Measurements from ENCODE around the gene CD82.

Gene CD82

DNA sequence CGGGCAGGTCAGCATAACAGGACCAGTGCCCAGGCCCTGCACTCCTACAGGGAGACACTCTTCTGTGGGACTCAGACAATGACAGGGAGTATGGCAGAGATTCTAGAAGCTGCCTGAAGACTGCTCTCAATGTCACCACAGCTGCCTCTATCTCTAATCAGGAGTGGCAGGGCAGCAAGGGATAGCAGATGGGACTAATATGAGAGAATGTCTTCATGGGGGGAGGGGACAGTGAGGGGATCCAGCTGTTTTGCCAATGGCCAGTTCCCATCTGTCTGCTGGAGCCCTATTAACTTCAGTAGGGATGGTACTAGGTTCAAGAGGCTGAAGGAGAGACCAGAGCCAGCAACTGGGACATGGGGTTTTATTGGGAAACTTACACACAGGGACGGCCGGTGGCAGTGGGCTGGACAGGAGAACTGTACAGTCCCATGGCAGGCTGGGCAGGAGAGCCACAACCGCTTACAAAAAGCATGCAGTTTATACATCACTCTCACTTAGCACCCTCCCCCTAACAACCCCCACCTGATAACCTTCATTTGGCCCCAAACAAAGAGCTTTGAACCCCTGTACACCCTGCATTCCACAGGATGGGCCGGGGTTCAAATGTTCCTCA is 2.5 kb upstream of the CD82 start:
- DNase-seq (ENCODE audit: low read depth, low spot score) = no peak
- TF ChIP-seq, protein P1, sequence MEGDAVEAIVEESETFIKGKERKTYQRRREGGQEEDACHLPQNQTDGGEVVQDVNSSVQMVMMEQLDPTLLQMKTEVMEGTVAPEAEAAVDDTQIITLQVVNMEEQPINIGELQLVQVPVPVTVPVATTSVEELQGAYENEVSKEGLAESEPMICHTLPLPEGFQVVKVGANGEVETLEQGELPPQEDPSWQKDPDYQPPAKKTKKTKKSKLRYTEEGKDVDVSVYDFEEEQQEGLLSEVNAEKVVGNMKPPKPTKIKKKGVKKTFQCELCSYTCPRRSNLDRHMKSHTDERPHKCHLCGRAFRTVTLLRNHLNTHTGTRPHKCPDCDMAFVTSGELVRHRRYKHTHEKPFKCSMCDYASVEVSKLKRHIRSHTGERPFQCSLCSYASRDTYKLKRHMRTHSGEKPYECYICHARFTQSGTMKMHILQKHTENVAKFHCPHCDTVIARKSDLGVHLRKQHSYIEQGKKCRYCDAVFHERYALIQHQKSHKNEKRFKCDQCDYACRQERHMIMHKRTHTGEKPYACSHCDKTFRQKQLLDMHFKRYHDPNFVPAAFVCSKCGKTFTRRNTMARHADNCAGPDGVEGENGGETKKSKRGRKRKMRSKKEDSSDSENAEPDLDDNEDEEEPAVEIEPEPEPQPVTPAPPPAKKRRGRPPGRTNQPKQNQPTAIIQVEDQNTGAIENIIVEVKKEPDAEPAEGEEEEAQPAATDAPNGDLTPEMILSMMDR (IDR thresholded peaks at IDR 0.05; ENCODE audit: insufficient read depth, low read length, missing control alignments) = no peak
- ChIA-PET POLR2A (interaction anchor here (1.6 kb wide), 1 partner anchor 11 kb away, joined by 9 read pairs; no protein-coding TSS in a partner anchor), CTCF (interaction anchor here (0.8 to 19.3 kb wide), 10 partner anchors 8 to 542 kb away, joined by 3 to 995 read pairs (median 4); partner anchors contain the start of gene EXT2)
- no peak overlapping the region for H3K4me3 ChIP-seq (ENCODE audit: low read depth, low read length)

DNA sequence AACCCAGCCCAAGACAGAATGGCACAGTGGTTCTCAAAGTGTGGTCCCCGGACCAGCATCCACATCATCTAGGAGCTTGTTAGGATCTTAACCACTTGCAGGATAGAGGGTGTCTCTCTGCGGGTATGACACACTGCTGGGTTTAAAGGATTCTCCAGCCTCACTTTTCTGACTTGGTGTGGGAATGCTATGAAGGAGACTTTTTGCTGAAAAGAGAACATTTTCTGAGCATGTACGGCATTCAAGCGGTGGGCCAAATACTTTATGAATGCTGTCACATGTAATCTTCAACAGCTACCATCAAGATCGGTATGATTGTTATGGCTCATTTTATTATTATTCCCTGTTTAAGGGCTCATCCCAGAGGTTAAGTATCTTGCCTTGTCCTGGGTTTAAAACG is 1.8 kb upstream of the CD82 start:
- DNase-seq (ENCODE audit: low read depth, low spot score) = peak; percentile 69
- CTCF ChIA-PET = interaction anchor here (0.8 to 19.3 kb wide), 12 partner anchors 9 to 542 kb away, joined by 3 to 995 read pairs (median 4); partner anchors contain the start of gene EXT2
- POLR2A ChIA-PET = interaction anchor here (0.8 to 1.6 kb wide), 3 partner anchors 11 to 50 kb away, joined by 3 to 9 read pairs (median 5); no protein-coding TSS in a partner anchor
- TF ChIP-seq, protein P1 (IDR thresholded peaks at IDR 0.05; ENCODE audit: insufficient read depth, low read length, missing control alignments) = no peak
- no peak overlapping the region for H3K4me3 ChIP-seq (ENCODE audit: low read depth, low read length)

DNA sequence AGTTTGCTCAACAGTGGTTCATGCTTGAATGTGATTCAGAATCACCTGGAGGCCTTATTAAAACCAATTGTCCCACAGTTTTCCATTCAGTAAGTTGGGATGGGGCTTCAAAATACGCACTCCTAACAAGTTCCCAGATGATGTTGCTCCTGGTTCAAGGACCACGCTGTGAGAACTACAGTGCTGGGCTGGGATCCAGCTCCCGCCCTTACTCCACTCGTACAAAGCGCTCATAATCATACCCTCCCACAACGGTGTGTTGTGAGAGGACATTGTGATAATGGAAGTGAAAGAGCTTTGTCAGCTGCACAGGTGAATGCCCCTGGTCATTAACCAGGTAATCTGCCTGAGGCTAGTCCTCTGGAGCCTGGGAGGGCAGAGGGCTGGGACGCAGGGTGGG is 1.3 kb upstream of the CD82 start:
- ChIA-PET CTCF (interaction anchor here (0.9 to 19.3 kb wide), 11 partner anchors 9 to 540 kb away, joined by 3 to 995 read pairs (median 4); partner anchors contain the start of gene EXT2), POLR2A (interaction anchor here (0.8 to 1.6 kb wide), 4 partner anchors 10 to 49 kb away, joined by 3 to 9 read pairs (median 4); no protein-coding TSS in a partner anchor)
- DNase-seq (ENCODE audit: low read depth, low spot score) = no peak
- H3K4me3 ChIP-seq (ENCODE audit: low read depth, low read length) = no peak overlapping the region
- TF ChIP-seq, protein P1 (IDR thresholded peaks at IDR 0.05; ENCODE audit: insufficient read depth, low read length, missing control alignments) = no peak

DNA sequence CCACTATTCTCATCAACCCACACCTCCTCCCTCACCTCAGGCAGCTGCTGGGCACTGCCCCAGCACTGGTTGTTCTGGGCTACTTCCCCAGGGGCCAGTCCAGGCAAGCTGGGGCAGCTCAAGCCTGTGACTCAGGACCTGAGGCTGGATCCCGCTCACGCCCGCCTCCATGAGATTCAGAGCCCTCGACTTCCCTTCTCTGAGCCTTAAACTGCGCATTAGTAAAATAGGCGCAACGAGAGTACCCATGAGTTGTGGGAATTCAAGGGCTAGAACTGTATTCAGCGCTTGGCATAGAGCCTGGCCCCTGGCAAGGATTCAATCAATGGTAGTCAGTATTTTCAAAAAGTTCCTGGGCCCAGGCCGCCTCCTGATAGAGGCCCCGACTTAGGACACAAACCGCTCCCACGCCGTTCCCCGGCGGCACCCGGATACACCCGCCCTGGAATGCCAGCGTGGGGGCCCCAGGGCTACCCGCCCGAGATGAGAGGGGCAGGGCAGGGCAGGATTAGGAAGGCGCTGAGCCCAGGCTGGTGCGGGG is 723 bp upstream of the CD82 start:
- TF ChIP-seq, protein P1 (IDR thresholded peaks at IDR 0.05; ENCODE audit: insufficient read depth, low read length, missing control alignments) = no peak
- peak overlapping the region; percentile 57 for H3K4me3 ChIP-seq (ENCODE audit: low read depth, low read length)
- ChIA-PET CTCF (interaction anchor here (0.6 to 19.3 kb wide), 11 partner anchors 9 to 540 kb away, joined by 3 to 995 read pairs (median 4); no protein-coding TSS in a partner anchor), POLR2A (interaction anchor here (1.3 to 1.6 kb wide), 2 partner anchors 10 to 47 kb away, joined by 4 to 9 read pairs; no protein-coding TSS in a partner anchor)
- peak; percentile 54 for DNase-seq (ENCODE audit: low read depth, low spot score)

DNA sequence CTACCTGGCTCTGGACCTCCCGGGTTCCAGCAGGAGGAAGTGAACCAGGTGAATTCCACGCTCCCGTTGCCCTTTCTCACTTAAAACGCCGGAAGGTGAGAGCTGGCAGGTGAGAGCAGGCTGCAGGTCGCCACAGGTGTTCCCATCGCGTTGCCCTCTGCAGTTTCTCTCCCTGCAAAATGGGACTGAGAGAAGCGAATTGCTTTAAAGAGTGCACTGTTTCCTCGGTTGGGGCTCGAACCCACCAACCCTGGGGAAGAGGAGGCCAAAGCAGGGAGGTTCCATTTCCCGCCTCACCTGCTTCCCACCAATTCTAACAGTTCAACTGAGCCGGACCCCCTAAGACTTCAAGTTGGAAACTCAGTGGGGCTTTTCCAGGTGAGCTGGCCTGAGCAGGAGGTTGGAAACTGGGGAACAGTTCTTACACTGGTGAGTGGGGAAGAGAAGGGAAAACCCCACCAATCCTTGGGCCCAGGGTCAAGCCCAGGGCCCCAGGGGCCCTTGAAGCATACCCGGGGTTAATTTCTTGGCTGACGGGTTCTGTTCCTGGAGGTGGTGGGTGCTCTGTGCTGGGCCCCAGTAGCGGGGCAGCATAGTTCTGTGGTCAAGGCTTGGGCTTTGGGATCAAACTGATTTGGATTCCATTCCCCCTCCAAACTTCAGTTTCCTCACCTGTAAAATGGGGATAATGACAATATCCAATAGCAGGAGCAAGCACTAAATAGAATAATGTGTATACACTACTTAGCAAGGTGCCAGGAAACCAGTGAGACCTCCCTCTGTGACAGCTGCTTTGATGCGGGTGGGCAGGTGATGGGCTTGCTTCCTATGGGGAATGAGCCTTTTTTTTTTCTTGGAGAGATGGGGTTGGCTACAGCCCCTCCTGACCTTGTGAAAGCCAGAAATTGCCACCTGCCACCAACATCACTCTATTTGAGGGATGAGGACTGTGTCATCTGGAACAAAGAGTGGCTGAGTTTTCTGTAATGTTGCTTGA is 788 bp downstream of the CD82 start:
- H3K4me3 ChIP-seq (ENCODE audit: low read depth, low read length) = peak overlapping the region; percentile 69
- CTCF ChIA-PET = interaction anchor here (1.0 to 19.3 kb wide), 5 partner anchors 8 to 326 kb away, joined by 3 to 995 read pairs (median 5); no protein-coding TSS in a partner anchor
- POLR2A ChIA-PET = interaction anchor here (0.8 to 1.2 kb wide), 2 partner anchors 9 to 321 kb away, joined by 3 to 5 read pairs; no protein-coding TSS in a partner anchor
- TF ChIP-seq, protein P1 (IDR thresholded peaks at IDR 0.05; ENCODE audit: insufficient read depth, low read length, missing control alignments) = no peak
- DNase-seq (ENCODE audit: low read depth, low spot score) = no peak
